HEK293 (cell line): ENCODE measurements around the gene ABCB9.

Source experiments
- MYNN ChIP-seq: fragments of 450-650 bp; formaldehyde crosslinking; IDR thresholded peaks from 2 replicates; pipeline ENCODE4 v1.5.1; 2016; ENCODE audit warnings: missing biosample characterization, missing genetic modification characterization, borderline replicate concordance
- TCF7L2 ChIP-seq: IDR thresholded peaks from 2 replicates; pipeline ENCODE4 v1.6.1; 2011; ENCODE audit warnings: low read depth, mild to moderate bottlenecking, inconsistent platforms, low read length, moderate library complexity, borderline replicate concordance
- TRIM28 ChIP-seq: IDR thresholded peaks from 2 replicates; pipeline ENCODE4 v1.6.1; 2011; ENCODE audit warnings: low read length, control low read depth, borderline replicate concordance
- ZBTB7A ChIP-seq: fragments of 450-650 bp; formaldehyde crosslinking; IDR thresholded peaks from 2 replicates; pipeline ENCODE4 v1.5.1; 2016; ENCODE audit warnings: low read depth, missing biosample characterization, missing genetic modification characterization
- ZNF16 ChIP-seq: fragments of 450-650 bp; formaldehyde crosslinking; IDR thresholded peaks from 2 replicates; pipeline ENCODE4 v1.5.1; 2016; ENCODE audit warnings: low read depth, missing biosample characterization, missing genetic modification characterization
- ZNF202 ChIP-seq: fragments of 450-650 bp; formaldehyde crosslinking; IDR thresholded peaks from 2 replicates; pipeline ENCODE4 v1.5.1; 2016; ENCODE audit warnings: missing biosample characterization, missing genetic modification characterization, borderline replicate concordance
- ZNF366 ChIP-seq: fragments of 450-650 bp; formaldehyde crosslinking; conservative IDR thresholded peaks from 2 replicates; pipeline ENCODE4 v1.5.1; 2016; ENCODE audit warnings: missing biosample characterization, missing genetic modification characterization
- ZNF830 ChIP-seq: fragments of 450-650 bp; IDR thresholded peaks from 2 replicates; pipeline ENCODE4 v1.5.0; 2018; ENCODE audit warnings: missing biosample characterization, missing genetic modification characterization, low read depth, mild to moderate bottlenecking, moderate library complexity
- TF ChIP-seq, protein P1 (sequence below): fragments of 450-650 bp; formaldehyde crosslinking; IDR thresholded peaks from 2 replicates; pipeline ENCODE4 v1.5.1; 2016; ENCODE audit warnings: missing biosample characterization, missing genetic modification characterization

GRCh38 chr12:122917507-122918121, 48.6 kb downstream of the ABCB9 start:
- TF ChIP-seq ZBTB7A (tag by site-specific recombination): no peak
- TF ChIP-seq MYNN (tag by site-specific recombination): no peak
- TF ChIP-seq TRIM28: no peak
- TF ChIP-seq TCF7L2: no peak
- TF ChIP-seq, protein P1, sequence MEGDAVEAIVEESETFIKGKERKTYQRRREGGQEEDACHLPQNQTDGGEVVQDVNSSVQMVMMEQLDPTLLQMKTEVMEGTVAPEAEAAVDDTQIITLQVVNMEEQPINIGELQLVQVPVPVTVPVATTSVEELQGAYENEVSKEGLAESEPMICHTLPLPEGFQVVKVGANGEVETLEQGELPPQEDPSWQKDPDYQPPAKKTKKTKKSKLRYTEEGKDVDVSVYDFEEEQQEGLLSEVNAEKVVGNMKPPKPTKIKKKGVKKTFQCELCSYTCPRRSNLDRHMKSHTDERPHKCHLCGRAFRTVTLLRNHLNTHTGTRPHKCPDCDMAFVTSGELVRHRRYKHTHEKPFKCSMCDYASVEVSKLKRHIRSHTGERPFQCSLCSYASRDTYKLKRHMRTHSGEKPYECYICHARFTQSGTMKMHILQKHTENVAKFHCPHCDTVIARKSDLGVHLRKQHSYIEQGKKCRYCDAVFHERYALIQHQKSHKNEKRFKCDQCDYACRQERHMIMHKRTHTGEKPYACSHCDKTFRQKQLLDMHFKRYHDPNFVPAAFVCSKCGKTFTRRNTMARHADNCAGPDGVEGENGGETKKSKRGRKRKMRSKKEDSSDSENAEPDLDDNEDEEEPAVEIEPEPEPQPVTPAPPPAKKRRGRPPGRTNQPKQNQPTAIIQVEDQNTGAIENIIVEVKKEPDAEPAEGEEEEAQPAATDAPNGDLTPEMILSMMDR: no peak
- no peak for TF ChIP-seq ZNF16
- TF ChIP-seq ZNF366: no peak
- TF ChIP-seq ZNF202 (tag by site-specific recombination): no peak
- TF ChIP-seq ZNF830 (tag by site-specific recombination): no peak
